ENCODE measurements around the gene FAM234A.
"Not testable (repeated sequence)": the region's sequence is repeated elsewhere in the genome, so short reads cannot be mapped to it uniquely, and the experiment has no call there.

The FAM234A gene

GRCh38 chr16:234468-235305, at the start of gene FAM234A:
TSS of gene FAM234A (plus strand) at chr16:234821. CDS start at chr16:254414, 19,593 bp downstream.
- DNase-seq (ENCODE audit: low read depth), result peak; percentile 89

- no peak for DNase-seq (ENCODE audit: low read depth)
Observed at GRCh38 chr16:185213-185612, 49.4 kb upstream of the FAM234A start.

GRCh38 chr16:185691-186090, 48.9 kb upstream of the FAM234A start:
- no peak for DNase-seq (ENCODE audit: low read depth)

- DNase-seq (ENCODE audit: low read depth), result no peak
Observed at GRCh38 chr16:187330-187729, 47.3 kb upstream of the FAM234A start.

- no peak for DNase-seq (ENCODE audit: low read depth)
Observed at GRCh38 chr16:188674-189073, 45.9 kb upstream of the FAM234A start.

GRCh38 chr16:189604-190186, 44.9 kb upstream of the FAM234A start:
- no peak for DNase-seq (ENCODE audit: low read depth)

GRCh38 chr16:191831-192230, 42.8 kb upstream of the FAM234A start:
- no peak for DNase-seq (ENCODE audit: low read depth)

- DNase-seq (ENCODE audit: low read depth), result no peak
Observed at GRCh38 chr16:192686-193085, 41.9 kb upstream of the FAM234A start.

GRCh38 chr16:193441-193840, 41.2 kb upstream of the FAM234A start:
- DNase-seq (ENCODE audit: low read depth), result no peak

- no peak for DNase-seq (ENCODE audit: low read depth)
Observed at GRCh38 chr16:194516-194915, 40.1 kb upstream of the FAM234A start.

- no peak for DNase-seq (ENCODE audit: low read depth)
Observed at GRCh38 chr16:200388-200787, 34.2 kb upstream of the FAM234A start.

GRCh38 chr16:203246-203645, 31.4 kb upstream of the FAM234A start:
- DNase-seq (ENCODE audit: low read depth), result no peak

- not testable (repeated sequence) for DNase-seq (ENCODE audit: low read depth)
Observed at GRCh38 chr16:204046-204445, 30.6 kb upstream of the FAM234A start.

GRCh38 chr16:209359-209758, 25.3 kb upstream of the FAM234A start:
- DNase-seq (ENCODE audit: low read depth), result not testable (repeated sequence)

GRCh38 chr16:211631-212180, 22.9 kb upstream of the FAM234A start:
- not testable (repeated sequence) for DNase-seq (ENCODE audit: low read depth)

GRCh38 chr16:212999-213398, 21.6 kb upstream of the FAM234A start:
- no peak for DNase-seq (ENCODE audit: low read depth)

- no peak for DNase-seq (ENCODE audit: low read depth)
Observed at GRCh38 chr16:220021-220420, 14.6 kb upstream of the FAM234A start.

GRCh38 chr16:228151-228851, 6.3 kb upstream of the FAM234A start:
- DNase-seq (ENCODE audit: low read depth), result no peak

GRCh38 chr16:228852-229730, 5.5 kb upstream of the FAM234A start, which contains the start of gene LUC7L:
TSS of gene LUC7L (minus strand) at chr16:229449. CDS start at chr16:229339, 110 bp downstream.
- peak; percentile 74 for DNase-seq (ENCODE audit: low read depth)

GRCh38 chr16:229731-230281, 4.8 kb upstream of the FAM234A start:
- no peak for DNase-seq (ENCODE audit: low read depth)

GRCh38 chr16:230351-230750, 4.3 kb upstream of the FAM234A start:
- DNase-seq (ENCODE audit: low read depth), result not testable (repeated sequence)

All from T-helper 22 cell (primary cell).